Uterus (tissue), 2 donors: Measurements from ENCODE around the gene FOXQ1.

Experiments
- POLR2A ChIP-seq, 2 donors: fragments of 450-650 bp; IDR thresholded peaks; one replicate each; pipeline ENCODE4 v1.6.1; 2016; ENCODE audit warnings: antibody characterized with exemption in 2 of 2, mild to moderate bottlenecking in 1 of 2, moderate library complexity in 1 of 2
- TF ChIP-seq, protein P1 (sequence below), 4 experiments: fragments of 200-600 bp in 2 of 4; fragments of 450-650 bp in 2 of 4; sonication (generic) in 2 of 4; IDR thresholded peaks; one replicate each; pipeline ENCODE4 v1.5.1; 2016 to 2019; ENCODE audit warnings: antibody characterized with exemption in 4 of 4, mild to moderate bottlenecking in 2 of 4, moderate library complexity in 1 of 4

DNA sequence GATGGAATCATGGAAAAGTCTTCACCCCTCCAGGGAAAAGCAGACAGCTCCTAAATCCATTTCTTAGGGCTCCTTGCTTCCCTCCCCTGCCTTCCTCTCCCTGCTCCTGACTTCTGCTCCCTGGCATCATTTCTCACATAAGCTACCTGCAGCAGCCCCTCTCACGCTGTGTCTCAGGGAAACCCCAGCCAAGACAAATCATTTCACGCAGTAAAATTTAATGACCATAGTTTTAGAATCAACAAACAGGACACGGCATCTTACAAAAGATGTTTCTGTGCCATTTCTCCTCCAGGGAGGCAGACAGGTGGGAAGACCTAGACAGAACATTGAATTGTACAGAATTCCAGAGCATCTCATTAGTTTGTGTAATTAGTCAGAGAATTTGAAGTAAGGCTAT is 16.5 kb upstream of the FOXQ1 start:
- no peak for TF ChIP-seq POLR2A (IDR thresholded peaks at IDR 0.05)
- TF ChIP-seq, protein P1, sequence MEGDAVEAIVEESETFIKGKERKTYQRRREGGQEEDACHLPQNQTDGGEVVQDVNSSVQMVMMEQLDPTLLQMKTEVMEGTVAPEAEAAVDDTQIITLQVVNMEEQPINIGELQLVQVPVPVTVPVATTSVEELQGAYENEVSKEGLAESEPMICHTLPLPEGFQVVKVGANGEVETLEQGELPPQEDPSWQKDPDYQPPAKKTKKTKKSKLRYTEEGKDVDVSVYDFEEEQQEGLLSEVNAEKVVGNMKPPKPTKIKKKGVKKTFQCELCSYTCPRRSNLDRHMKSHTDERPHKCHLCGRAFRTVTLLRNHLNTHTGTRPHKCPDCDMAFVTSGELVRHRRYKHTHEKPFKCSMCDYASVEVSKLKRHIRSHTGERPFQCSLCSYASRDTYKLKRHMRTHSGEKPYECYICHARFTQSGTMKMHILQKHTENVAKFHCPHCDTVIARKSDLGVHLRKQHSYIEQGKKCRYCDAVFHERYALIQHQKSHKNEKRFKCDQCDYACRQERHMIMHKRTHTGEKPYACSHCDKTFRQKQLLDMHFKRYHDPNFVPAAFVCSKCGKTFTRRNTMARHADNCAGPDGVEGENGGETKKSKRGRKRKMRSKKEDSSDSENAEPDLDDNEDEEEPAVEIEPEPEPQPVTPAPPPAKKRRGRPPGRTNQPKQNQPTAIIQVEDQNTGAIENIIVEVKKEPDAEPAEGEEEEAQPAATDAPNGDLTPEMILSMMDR (IDR thresholded peaks at IDR 0.05) = no peak
